A172 (cell line): ENCODE data around the gene NIPAL4. TPM values are rescaled to one million over a fixed set of nuclear protein-coding genes. Genes with fewer than 3 reads are reported as not detected.
"Not testable (repeated sequence)": the region's sequence is repeated elsewhere in the genome, so short reads cannot be mapped to it uniquely, and the experiment has no call there.

ENCODE experiments used
- DNase-seq: peaks from one replicate; pipeline ENCODE4 v3.0.0-alpha.2; 2015; ENCODE audit warnings: low spot score
- total RNA-seq: library from RNA; depleted of rRNA; stranded (reverse); fragments of >200 nt; shearing (Covaris generic); gene quantifications from 2 replicates; pipeline ENCODE4 v1.2.3, GENCODE V29; 2014

NIPAL4 gene
- total RNA-seq, 1 experiment from 2014 or later = 1.2 TPM

- DNase-seq = peak; percentile 27
Observed at GRCh38 chr5:157463081-157463480, 3.1 kb downstream of the NIPAL4 start.

- peak; percentile 64 for DNase-seq
Observed at GRCh38 chr5:157463621-157464518, 3.9 kb downstream of the NIPAL4 start.

GRCh38 chr5:157464519-157465171, 4.6 kb downstream of the NIPAL4 start:
- peak; percentile 91 for DNase-seq

GRCh38 chr5:157468293-157468965, 8.4 kb downstream of the NIPAL4 start:
- no peak for DNase-seq

GRCh38 chr5:157469073-157469472, 9.1 kb downstream of the NIPAL4 start:
- DNase-seq = no peak

- no peak for DNase-seq
Observed at GRCh38 chr5:157469687-157470086, 9.7 kb downstream of the NIPAL4 start.

- no peak for DNase-seq
Observed at GRCh38 chr5:157470631-157471030, 10.6 kb downstream of the NIPAL4 start.

- DNase-seq = peak; percentile 35
Observed at GRCh38 chr5:157471709-157472108, 11.7 kb downstream of the NIPAL4 start.

GRCh38 chr5:157473383-157474320, 13.6 kb downstream of the NIPAL4 start:
- DNase-seq = no peak

GRCh38 chr5:157475432-157475831, 15.4 kb downstream of the NIPAL4 start:
- DNase-seq = no peak

GRCh38 chr5:157476702-157477408, 16.8 kb downstream of the NIPAL4 start:
- DNase-seq = peak; percentile 77

- no peak for DNase-seq
Observed at GRCh38 chr5:157477814-157478494, 17.9 kb downstream of the NIPAL4 start.

- no peak for DNase-seq
Observed at GRCh38 chr5:157478726-157479125, 18.7 kb downstream of the NIPAL4 start.

GRCh38 chr5:157479166-157479565, 19.2 kb downstream of the NIPAL4 start:
- no peak for DNase-seq

- DNase-seq = no peak
Observed at GRCh38 chr5:157479612-157480510, 19.8 kb downstream of the NIPAL4 start.

GRCh38 chr5:157481265-157481664, 21.3 kb downstream of the NIPAL4 start:
- DNase-seq = no peak

GRCh38 chr5:157481666-157482065, 21.7 kb downstream of the NIPAL4 start:
- no peak for DNase-seq

- DNase-seq = not testable (repeated sequence)
Observed at GRCh38 chr5:157482702-157483101, 22.7 kb downstream of the NIPAL4 start.

GRCh38 chr5:157484768-157485167, 24.8 kb downstream of the NIPAL4 start:
- DNase-seq = no peak
